ENCODE data around the gene PHETA2. TPM values are rescaled to one million over a fixed set of nuclear protein-coding genes. Genes with fewer than 3 reads are reported as not detected.

PHETA2 gene
- total RNA-seq, 1 experiment from 2014 or later, result 0.22 TPM

DNA sequence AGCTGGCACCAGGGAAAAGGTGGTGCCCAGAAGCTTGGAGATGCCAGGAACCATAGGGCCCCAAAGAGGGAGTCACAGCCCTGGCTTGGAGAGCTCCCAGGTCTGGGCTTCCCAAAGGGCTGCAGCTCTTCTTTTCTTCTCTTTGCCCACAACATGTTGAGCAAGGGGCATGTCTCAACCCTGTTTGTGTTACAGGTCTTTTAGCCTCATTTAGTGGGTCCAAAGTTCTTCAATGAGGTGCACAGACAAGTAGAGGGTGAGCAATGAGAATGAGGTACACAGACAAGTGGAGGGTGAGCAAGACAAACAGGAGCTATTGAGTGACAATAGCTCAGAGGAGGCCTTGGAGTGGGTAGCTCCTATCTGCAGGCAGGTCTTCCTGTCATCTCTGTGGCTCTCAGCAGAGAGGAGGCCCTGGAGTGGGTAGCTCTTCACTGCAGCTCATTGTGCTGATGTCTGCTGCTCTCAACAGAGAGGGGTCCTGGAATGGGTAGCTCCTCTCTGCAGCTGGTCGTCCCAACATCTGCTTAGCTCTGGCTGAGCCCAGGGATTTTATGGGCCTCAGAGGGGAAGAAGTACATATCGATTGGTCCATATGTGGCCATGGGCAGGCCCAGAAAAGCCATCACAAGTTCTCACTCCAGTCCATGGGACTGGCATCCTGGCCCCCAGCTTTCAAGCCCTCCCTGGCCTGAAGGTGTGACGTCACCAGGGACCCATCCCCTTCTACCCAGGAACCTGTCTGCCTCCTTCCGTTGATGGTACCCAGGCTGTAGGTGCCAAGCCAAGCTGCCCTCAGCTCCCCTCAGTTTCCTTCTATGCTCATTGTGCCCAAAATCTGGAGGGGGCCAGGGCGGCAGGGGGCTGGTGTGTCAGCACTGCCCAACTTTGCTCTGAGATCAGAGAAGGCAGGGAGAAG lies 40.5 kb upstream of the PHETA2 start:
- CTCF ChIA-PET, result no interaction called here
- BruUV-seq (replicated peaks), result no TSS peak
- POLR2A ChIA-PET, result no interaction called here

More for the DNA sequence above, 40.5 kb upstream of the PHETA2 start:
- no peak for DNase-seq (ENCODE audit: low read depth, low spot score)
- peaks cover 4 to 11% of the 10 kb centered on the region in 2 experiments; a peak in 2 of 4 replicates for H3K9me3 ChIP-seq (ENCODE audit: control insufficient read depth in 1 of 2, insufficient read depth in 1 of 2, low read depth in 1 of 2, low read length in 2 of 2)
- no peak overlapping the region for H2AFZ ChIP-seq (ENCODE audit: low read depth, low read length, poor library complexity, severe bottlenecking)
- H3K36me3 ChIP-seq (ENCODE audit: control insufficient read depth in 1 of 2, insufficient read depth in 2 of 2, low read length in 2 of 2), result no peaks in the 10 kb centered on the region
- H3K79me2 ChIP-seq (ENCODE audit: insufficient read depth, low read length), result no peaks in the 10 kb centered on the region
- no peaks in the 10 kb centered on the region for H3K4me1 ChIP-seq (ENCODE audit: control insufficient read depth in 1 of 2, insufficient read depth in 2 of 2, low read length in 2 of 2)
- intact Hi-C loops (cut with micrococcal nuclease), result no loop called here
- no peak overlapping the region for H3K4me3 ChIP-seq (replicated peaks in 1 of 2; ENCODE audit: low read depth in 1 of 2, low read length in 2 of 2)
- no peak overlapping the region for H3K4me2 ChIP-seq (ENCODE audit: low read length)
- ATAC-seq, result no peak
- no peaks in the 10 kb centered on the region for H3K27me3 ChIP-seq (ENCODE audit: insufficient read depth, low read length)
- H3K9ac ChIP-seq (ENCODE audit: low read length), result no peak overlapping the region
- H3K27ac ChIP-seq (ENCODE audit: low read depth, low read length), result no peak overlapping the region
- TF ChIP-seq RAD21 (IDR thresholded peaks at IDR 0.05; ENCODE audit: low read depth) (no peak), SIN3A (IDR thresholded peaks at IDR 0.05; ENCODE audit: low read depth) (no peak), CTCF (IDR thresholded peaks at IDR 0.05 in 2 of 3, conservative IDR thresholded peaks at IDR 0.05 in 1 of 3; ENCODE audit: borderline replicate concordance in 1 of 3, insufficient read depth in 1 of 3, low read depth in 2 of 3, low read length in 2 of 3) (no peak), CBX3 (IDR thresholded peaks at IDR 0.05; ENCODE audit: low read depth) (0 out of 2 replicates have a peak, but pooled peaks have one; percentile 20), POLR2A (IDR thresholded peaks at IDR 0.05; ENCODE audit: borderline replicate concordance, extremely low read depth, insufficient read depth, insufficient read length) (no peak)
- no peaks in the 10 kb centered on the region for H3K9me2 ChIP-seq (ENCODE audit: insufficient read depth)
- no peaks in the 10 kb centered on the region for H4K20me1 ChIP-seq (ENCODE audit: insufficient read depth)
- RAD21 ChIA-PET (ENCODE audit: low non-redundant PET in 1 of 2, low total read pairs in 2 of 2, uncharacterized antibody in 2 of 2, unreplicated experiment in 2 of 2), result no interaction called here
